NK-92 treated with Interleukin-12 subunit alpha and Interleukin-12 subunit beta, amount 100 ng/mL, for 24 hours (cell line): ENCODE measurements around the gene TJAP1.
"Not testable (repeated sequence)": the region's sequence is repeated elsewhere in the genome, so short reads cannot be mapped to it uniquely, and the experiment has no call there.

Experiments used
- DNase-seq: peaks from one replicate; lab custom pipeline; 2025; lab: John Stamatoyannopoulos, UW

The TJAP1 gene

GRCh38 chr6:43453831-43454230 lies 23.5 kb upstream of the TJAP1 start:
- DNase-seq: no peak

- DNase-seq: no peak
Observed at GRCh38 chr6:43454290-43454695, 23.1 kb upstream of the TJAP1 start.

GRCh38 chr6:43454696-43455530 lies 22.5 kb upstream of the TJAP1 start:
- no peak for DNase-seq

- no peak for DNase-seq
Observed at GRCh38 chr6:43455531-43456428, 21.6 kb upstream of the TJAP1 start, which contains the start of gene DLK2. DLK2 (minus strand) TSS chr6:43455548; CDS start chr6:43454825, 723 bp downstream.

- DNase-seq: no peak
Observed at GRCh38 chr6:43457643-43458042, 19.7 kb upstream of the TJAP1 start.

- DNase-seq: not testable (repeated sequence)
Observed at GRCh38 chr6:43458154-43458553, 19.2 kb upstream of the TJAP1 start.

GRCh38 chr6:43459535-43459934 lies 17.8 kb upstream of the TJAP1 start:
- DNase-seq: no peak

GRCh38 chr6:43460032-43460431 lies 17.3 kb upstream of the TJAP1 start:
- no peak for DNase-seq

- no peak for DNase-seq
Observed at GRCh38 chr6:43461936-43462335, 15.4 kb upstream of the TJAP1 start.

GRCh38 chr6:43464337-43464736 lies 13.0 kb upstream of the TJAP1 start:
- no peak for DNase-seq

- DNase-seq: no peak
Observed at GRCh38 chr6:43465948-43466347, 11.4 kb upstream of the TJAP1 start.

- not testable (repeated sequence) for DNase-seq
Observed at GRCh38 chr6:43467265-43467664, 10.1 kb upstream of the TJAP1 start.

GRCh38 chr6:43467752-43468151 lies 9.6 kb upstream of the TJAP1 start:
- no peak for DNase-seq

- no peak for DNase-seq
Observed at GRCh38 chr6:43468240-43468639, 9.1 kb upstream of the TJAP1 start.

- no peak for DNase-seq
Observed at GRCh38 chr6:43468748-43469681, 8.4 kb upstream of the TJAP1 start.

GRCh38 chr6:43469947-43470346 lies 7.4 kb upstream of the TJAP1 start:
- no peak for DNase-seq

GRCh38 chr6:43471399-43471798 lies 6.0 kb upstream of the TJAP1 start:
- DNase-seq: no peak

GRCh38 chr6:43472515-43472914 lies 4.9 kb upstream of the TJAP1 start:
- no peak for DNase-seq

- DNase-seq: no peak
Observed at GRCh38 chr6:43475516-43475915, 1.9 kb upstream of the TJAP1 start.

- DNase-seq: no peak
Observed at GRCh38 chr6:43476746-43477145, 624 bp upstream of the TJAP1 start.

- DNase-seq: no peak
Observed at GRCh38 chr6:43478008-43478372, 620 bp downstream of the TJAP1 start.

GRCh38 chr6:43481075-43481474 lies 3.7 kb downstream of the TJAP1 start:
- DNase-seq: no peak
